Mammary epithelial cell (primary cell): ENCODE data around the gene TTC21A.

Experiments
- CTCF ChIP-seq, 2 donors: IDR thresholded peaks in 1 of 2; conservative IDR thresholded peaks in 1 of 2; 2 replicates each; pipeline ENCODE4 v1.5.1; 2011 to 2012; ENCODE audit warnings: inconsistent platforms in 2 of 2, low read length in 2 of 2, mild to moderate bottlenecking in 2 of 2, control low read depth in 1 of 2, low read depth in 1 of 2; ENCODE audit not compliant: insufficient read depth in 1 of 2; ENCODE audit errors: extremely low read depth in 1 of 2
- EZH2 ChIP-seq: IDR thresholded peaks from 2 replicates; pipeline ENCODE4 v1.6.1; 2012; ENCODE audit warnings: low read length, inconsistent platforms, borderline replicate concordance

GRCh38 chr3:39127269-39127907 is 19.9 kb downstream of the TTC21A start:
- TF ChIP-seq CTCF (conservative IDR thresholded peaks at IDR 0.05 in 1 of 2, IDR thresholded peaks at IDR 0.05 in 1 of 2; ENCODE audit: extremely low read depth in 1 of 2, insufficient read depth in 1 of 2, low read depth in 1 of 2, low read length in 2 of 2) (no peak), EZH2 (no peak)
